H7 (cell line): Measurements from ENCODE around the gene METRN. TPM values are rescaled to one million over a fixed set of nuclear protein-coding genes. Genes with fewer than 3 reads are reported as not detected.

Experiments used
- DNase-seq: peaks from one replicate; pipeline ENCODE4 v3.0.0; 2012
- H3K27me3 ChIP-seq: 2 replicates; pipeline ENCODE4 v1.6.0; 2011; ENCODE audit warnings: mild to moderate bottlenecking, low read length; ENCODE audit not compliant: control insufficient read depth, insufficient read depth
- H3K36me3 ChIP-seq: replicated peaks from 2 replicates; pipeline ENCODE4 v1.5.1; 2011; ENCODE audit warnings: low read length; ENCODE audit not compliant: control insufficient read depth, insufficient read depth
- H3K4me3 ChIP-seq: 2 replicates; pipeline ENCODE4 v1.5.1; 2011; ENCODE audit warnings: low read depth, mild to moderate bottlenecking, control low read depth, low read length, moderate library complexity; ENCODE audit not compliant: insufficient read depth
- total RNA-seq: library from RNA; depleted of rRNA; stranded (reverse); fragments of >200 nt; shearing (Covaris generic); gene quantifications from 2 replicates; pipeline ENCODE4 v1.2.3, GENCODE V29; 2014; rRNA removed

The METRN gene
- total RNA-seq: 49.6 and 64.2 TPM in 2 replicates

DNA sequence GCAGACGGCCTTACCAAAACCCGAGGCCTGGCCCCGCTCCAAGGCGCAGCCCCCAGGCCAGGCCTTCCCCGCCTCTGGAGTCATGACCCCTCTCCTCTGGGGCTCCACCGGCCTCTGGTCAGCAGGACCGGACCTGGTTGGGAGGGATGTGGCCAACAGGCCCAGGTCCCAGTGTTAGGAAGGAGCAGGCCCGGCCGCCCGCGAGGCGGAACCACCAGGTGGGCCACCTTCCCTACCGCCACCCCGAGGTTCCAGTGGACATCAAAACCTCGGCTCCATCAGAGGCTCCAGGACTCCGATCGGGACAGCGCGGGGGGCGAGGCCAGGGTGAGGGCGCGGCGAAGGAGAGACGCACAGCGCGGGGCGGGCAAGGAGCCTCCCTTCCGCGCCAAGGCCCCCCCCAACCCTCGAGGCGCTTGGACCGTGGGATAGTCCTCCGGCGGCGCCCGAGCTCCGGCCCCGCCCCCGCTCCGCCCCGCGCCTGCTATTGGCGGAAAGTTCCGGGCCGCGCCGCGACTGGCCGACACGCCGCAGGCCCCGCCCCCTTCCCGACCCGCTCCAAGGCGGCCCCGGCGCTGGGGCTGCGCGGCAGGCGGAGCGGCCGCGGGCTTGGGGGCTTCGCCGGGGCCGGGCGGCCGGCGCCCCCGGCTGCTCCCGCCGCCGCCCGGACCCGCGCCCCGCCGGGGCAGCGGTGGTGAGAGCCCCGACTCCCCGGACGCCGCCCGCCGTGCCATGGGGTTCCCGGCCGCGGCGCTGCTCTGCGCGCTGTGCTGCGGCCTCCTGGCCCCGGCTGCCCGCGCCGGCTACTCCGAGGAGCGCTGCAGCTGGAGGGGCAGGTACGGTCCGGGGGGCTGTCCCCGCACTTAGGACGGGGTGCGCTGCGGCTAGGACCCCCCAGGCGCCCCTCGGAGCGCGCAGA, at the start of gene METRN:
Gene METRN (plus strand): TSS at position 561 of the 919 bp plus-strand sequence. CDS start 172 bp downstream, at position 733.
- H3K27me3 ChIP-seq: peaks cover 35% of the 10 kb centered on the region

DNA sequence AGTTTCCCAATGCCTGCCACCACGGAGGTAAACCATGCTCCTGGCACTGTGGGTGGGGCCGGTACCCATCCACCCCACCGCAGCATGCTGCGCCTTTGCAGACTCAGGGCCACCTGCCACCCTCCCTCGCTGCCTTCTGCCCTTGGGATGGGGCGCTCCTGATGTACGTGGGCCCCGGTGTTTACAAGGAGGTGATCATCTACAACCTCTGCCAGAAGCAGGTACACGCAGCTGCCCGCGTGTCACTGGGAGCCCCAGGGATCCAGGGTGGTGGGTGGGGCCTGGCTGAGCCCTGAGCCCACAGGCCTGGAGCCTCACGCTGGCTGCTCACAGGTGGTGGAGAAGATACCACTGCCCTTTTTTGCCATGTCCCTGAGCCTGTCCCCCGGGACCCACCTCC, 48.3 kb upstream of the METRN start:
- Histone ChIP-seq H3K27me3 (no peaks in the 10 kb centered on the region), H3K4me3 (no peak overlapping the region), H3K36me3 (peaks cover 13% of the 10 kb centered on the region)
- DNase-seq: no peak

More for the DNA sequence above, at the start of gene METRN:
- Histone ChIP-seq H3K4me3 (peak within 1 kb of the TSS; percentile 59), H3K36me3 (no peaks in the 10 kb centered on the region)
- DNase-seq: peak; percentile 99

DNA sequence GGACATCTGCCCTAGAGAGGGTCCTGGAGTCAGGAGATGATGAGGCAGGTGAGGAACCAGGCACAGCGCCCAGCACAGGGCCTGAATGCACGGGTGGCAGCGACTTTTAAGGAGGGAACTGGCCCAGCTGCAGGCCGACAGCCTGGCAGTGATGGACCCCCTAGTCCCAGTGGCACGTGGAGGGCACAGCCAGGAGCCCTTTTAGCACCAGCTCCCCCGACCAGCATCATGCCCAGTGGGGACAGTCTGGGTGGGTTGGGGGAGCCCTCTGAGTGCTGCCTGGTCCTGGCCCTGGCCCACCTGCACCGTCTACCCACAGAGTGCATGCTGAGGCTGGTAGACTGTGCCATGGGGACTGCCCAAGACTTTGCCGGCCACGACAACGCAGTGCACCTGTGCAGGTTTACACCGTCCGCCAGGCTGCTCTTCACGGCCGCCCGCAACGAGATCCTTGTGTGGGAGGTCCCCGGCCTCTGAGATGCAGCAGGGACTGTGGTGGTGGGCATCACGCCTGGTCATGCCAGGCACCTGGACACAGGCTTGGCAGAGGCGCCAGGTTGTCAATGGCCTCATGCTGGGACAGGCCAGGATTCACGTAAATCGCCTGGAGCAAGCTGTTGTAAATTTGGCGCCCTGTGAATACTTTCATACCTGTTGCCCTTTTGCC, 47.7 kb upstream of the METRN start:
- H3K4me3 ChIP-seq: no peak overlapping the region
- no peaks in the 10 kb centered on the region for H3K27me3 ChIP-seq
- H3K36me3 ChIP-seq: peaks cover 13% of the 10 kb centered on the region
- no peak for DNase-seq

DNA sequence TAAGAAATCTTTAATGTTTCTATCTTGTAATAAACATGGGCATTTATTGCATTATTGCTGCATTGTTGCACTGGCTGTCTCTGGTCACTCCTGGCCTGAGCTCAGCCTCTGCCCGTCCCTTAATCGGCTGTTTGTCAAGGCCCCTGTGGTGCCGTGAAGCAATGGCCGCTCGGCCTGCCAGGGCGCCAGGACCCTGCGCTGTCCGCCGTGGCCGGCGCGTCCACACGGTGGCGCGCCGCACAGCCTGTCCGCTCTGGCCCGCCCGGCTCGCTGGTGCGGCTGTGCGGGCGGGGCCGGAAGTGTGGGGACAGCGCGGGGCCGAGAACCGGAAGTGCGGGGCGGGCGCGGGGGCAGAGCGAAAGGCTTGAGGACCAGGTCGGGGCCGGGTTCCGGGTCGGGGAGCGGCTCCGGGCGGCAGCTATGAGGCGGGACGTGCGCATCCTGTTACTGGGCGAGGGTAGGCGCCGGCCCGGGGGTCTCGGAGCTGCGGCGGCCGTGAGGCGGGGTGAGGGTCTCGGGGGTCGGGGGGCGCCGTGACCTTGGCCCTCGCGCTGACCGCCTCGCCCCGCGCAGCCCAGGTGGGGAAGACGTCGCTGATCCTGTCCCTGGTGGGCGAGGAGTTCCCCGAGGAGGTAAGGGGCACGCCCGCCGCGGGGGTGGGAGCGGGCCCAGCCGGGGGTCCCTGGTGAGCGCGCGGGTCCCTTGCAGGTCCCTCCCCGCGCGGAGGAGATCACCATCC, 47.0 kb upstream of the METRN start, which contains the start of gene RHOT2:
Gene RHOT2 (plus strand): TSS at position 353 of the 739 bp plus-strand sequence. CDS start 68 bp downstream, at position 421.
- Histone ChIP-seq H3K4me3 (peak within 1 kb of the TSS; percentile 96), H3K27me3 (no peaks in the 10 kb centered on the region)

DNA sequence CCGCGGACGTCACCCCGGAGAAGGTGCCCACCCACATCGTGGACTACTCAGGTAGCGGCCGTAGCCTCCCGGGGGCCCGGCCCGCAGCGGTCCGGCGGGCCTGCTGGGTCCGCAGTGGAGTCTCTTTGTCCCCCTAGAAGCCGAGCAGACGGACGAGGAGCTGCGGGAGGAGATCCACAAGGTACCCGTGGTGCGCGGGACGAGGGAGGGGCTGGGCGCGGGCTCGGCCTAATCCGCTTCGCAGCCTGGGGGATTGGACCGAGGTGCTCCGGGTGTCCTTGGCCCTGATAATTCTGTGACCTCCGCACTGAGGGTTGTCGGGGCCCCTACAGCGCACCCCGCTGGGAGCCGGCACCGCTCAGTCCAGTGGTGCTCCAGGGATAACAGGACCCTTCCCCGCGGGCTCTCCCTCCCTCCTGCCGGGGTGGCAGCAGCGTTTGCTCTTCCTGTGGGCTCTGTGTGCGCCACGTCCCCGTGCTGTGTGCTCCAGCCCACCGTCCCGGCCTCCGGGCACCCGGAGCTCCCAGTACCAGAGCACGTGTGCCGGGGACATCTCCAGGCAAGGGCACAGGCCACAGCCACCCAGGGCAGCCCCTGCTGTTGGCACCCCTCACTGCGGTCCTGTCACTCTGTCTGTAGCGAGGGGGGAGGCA, 46.3 kb upstream of the METRN start:
- no peaks in the 10 kb centered on the region for H3K27me3 ChIP-seq
- H3K4me3 ChIP-seq: peak overlapping the region; percentile 96
- peak; percentile 73 for DNase-seq
- peaks cover 17% of the 10 kb centered on the region for H3K36me3 ChIP-seq

More for the DNA sequence above, 47.0 kb upstream of the METRN start, which contains the start of gene RHOT2:
- H3K36me3 ChIP-seq: peaks cover 15% of the 10 kb centered on the region
- peak; percentile 98 for DNase-seq

DNA sequence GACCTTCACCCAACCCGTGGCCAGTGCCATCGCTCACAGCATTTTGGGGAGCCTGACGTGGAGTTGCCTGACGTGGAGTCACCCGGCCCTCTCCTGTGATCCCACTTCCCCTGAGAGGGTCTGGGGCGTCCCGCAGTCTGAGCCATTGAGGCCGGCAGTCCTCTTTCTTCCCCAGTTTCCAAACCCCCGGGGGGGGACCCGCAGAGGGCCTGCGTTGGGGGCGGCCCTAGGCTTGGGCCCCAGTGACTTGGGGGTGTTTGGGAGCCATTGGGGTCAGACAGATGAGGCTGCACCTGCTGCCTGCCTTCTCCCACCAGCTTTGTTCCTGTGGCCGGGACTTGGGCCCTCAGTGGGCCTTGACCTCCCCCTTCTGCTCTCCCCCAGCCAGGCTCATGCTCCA, 45.3 kb upstream of the METRN start:
- H3K36me3 ChIP-seq: peaks cover 17% of the 10 kb centered on the region
- DNase-seq: no peak
- H3K27me3 ChIP-seq: no peaks in the 10 kb centered on the region
- H3K4me3 ChIP-seq: no peak overlapping the region

DNA sequence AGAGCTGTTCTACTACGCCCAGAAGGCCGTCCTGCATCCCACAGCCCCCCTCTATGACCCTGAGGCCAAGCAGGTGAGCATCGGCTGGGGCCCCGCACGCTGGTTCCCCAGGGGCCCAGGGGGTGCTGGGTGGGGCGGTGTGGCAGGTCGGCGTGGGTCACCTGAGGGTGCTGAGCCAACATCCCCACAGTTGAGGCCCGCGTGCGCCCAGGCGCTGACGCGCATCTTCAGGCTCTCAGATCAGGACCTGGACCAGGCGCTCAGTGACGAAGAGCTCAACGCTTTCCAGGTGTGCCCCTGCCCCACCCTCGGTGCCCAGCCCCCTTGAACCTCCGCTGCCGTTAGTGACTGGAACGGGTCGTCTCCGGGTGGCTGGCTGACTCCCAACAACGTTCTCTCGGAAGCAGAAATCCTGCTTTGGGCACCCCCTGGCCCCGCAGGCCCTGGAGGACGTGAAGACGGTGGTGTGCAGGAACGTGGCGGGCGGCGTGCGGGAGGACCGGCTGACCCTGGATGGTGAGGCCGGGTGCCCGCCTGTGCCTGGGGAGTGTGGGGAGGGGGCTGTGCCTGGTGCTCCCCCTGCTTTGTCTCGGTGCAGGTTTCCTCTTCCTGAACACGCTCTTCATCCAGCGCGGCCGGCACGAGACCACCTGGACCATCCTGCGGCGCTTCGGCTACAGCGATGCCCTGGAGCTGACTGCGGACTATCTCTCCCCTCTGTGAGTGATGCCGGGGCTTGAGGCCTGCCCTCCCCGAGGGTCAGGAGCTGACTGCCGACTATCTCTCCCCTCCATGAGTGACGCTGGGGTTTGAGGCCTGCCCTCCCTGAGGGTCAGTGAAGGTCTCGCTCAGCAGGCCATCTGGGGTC, 44.2 kb upstream of the METRN start:
- no peak for DNase-seq
- Histone ChIP-seq H3K36me3 (peaks cover 17% of the 10 kb centered on the region), H3K4me3 (no peak overlapping the region), H3K27me3 (no peaks in the 10 kb centered on the region)

DNA sequence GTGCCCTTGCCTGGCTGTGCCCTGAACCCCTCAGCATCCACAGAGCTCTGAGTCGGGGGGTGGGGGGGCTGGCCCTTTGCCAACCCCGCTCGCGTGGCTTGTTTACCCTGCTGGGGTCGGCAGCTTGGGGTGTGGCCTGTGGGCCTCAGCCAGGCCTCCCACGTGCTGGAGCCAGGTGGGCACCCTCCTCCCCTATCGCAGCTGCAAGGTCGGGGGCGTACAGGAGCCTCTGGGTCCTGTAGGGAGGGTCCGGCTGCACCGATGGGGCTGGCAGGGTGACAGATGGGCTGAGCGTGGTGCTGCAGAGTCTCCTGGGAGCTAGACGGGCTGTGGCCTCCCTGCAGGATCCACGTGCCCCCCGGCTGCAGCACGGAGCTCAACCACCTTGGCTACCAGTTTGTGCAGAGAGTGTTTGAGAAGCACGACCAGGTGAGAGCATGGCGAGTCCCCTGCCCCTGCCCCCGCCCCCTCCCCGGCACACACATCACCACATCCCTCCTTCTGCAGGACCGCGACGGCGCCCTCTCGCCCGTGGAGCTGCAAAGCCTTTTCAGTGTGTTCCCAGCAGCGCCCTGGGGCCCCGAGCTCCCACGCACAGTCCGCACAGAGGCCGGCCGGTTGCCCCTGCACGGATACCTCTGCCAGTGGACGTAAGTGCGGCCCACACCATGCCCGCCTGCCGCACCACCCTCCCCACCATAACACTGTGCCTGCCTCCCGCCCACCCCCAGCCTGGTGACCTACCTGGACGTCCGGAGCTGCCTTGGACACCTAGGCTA, 43.4 kb upstream of the METRN start:
- Histone ChIP-seq H3K36me3 (peaks cover 17% of the 10 kb centered on the region), H3K4me3 (no peak overlapping the region), H3K27me3 (no peaks in the 10 kb centered on the region)
- no peak for DNase-seq

DNA sequence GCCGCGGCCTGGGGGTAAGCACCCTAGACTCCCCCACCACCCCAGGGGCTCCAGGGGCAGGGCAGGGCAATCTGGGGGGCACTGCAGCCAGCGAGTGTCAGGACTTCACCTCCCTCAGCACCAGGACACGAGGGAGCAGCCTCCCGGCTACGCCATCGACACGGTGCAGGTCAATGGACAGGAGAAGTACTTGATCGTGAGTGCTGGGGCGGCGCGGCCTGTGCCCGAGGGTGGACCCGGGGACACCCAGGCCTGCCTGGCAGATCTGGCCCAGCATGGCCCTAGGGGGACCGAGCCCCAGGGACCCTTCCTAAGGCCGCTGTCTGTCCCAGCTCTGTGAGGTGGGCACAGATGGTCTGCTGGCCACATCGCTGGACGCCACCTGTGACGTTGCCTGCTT, 42.5 kb upstream of the METRN start:
- Histone ChIP-seq H3K4me3 (no peak overlapping the region), H3K27me3 (no peaks in the 10 kb centered on the region), H3K36me3 (peaks cover 17% of the 10 kb centered on the region)
- DNase-seq: no peak

DNA sequence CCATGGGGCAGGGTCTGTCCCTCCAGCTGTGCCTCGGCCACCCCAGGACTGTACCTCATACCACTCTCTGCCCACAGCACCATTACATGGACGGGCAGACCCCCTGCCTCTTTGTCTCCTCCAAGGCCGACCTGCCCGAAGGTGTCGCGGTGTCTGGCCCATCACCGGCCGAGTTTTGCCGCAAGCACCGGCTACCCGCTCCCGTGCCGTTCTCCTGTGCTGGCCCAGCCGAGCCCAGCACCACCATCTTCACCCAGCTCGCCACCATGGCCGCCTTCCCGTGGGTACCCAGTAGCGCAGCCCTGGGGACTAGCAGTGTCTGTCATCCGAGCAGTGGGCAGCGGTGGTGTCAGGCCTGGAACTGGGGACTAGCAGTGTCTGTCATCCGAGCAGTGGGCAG, 42.1 kb upstream of the METRN start:
- peaks cover 17% of the 10 kb centered on the region for H3K36me3 ChIP-seq
- no peak overlapping the region for H3K4me3 ChIP-seq
- no peaks in the 10 kb centered on the region for H3K27me3 ChIP-seq
- DNase-seq: no peak

DNA sequence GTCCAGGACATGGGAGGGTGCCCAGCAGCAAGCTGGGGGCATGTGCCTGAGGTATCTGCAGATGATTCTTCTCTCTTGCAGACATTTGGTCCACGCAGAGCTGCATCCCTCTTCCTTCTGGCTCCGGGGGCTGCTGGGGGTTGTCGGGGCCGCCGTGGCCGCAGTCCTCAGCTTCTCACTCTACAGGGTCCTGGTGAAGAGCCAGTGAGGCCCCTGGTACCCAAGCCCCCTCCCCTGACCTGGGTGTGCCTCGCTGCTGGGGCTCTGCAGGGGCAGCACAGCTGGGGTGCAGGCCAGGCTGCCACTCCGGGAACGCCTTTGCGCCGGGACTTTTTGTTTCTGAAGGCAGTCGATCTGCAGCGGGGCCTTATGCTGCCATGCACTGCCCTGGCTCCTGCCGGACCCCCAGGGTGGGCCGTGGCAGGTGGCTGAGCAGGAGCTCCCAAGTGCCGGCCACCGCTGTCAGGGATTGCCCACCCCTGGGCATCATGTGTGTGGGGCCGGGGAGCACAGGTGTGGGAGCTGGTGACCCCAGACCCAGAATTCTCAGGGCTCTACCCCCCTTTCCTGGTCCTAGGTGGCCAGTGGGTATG, 41.4 kb upstream of the METRN start:
- peaks cover 17% of the 10 kb centered on the region for H3K36me3 ChIP-seq
- no peaks in the 10 kb centered on the region for H3K27me3 ChIP-seq
- H3K4me3 ChIP-seq: no peak overlapping the region
- no peak for DNase-seq

DNA sequence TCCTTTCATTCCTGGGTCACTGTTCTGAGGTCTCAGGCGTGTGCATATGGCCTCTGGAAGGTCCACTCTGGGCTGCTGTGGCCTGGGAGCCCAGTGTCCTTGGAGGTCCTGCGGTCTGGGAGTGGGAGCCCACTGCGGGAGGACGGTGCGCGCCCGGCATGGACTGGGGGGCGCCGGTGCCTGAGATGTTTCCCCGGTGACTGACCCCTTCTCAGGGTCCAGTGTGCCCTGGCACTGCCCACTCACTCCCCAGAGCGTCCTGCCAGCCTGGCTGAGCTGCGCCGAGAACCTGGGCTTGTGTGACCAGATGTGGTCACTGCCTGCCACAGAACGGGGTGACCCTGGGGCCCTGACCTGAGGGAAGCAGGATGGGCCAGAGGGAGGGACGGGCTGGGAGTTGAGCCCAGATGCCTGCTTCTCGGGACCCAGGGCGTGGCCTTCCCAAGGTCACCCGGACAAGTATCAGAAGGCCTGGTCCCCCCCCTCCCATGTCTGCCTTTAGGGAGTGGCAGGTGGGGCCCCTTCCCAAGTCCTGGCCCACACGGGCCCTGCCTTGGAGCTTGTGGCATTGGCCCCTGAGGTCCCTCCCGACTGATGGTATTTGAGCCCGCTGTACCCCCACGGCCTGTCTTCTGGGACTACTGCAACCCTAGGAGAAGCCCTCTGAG, 40.6 kb upstream of the METRN start:
- H3K36me3 ChIP-seq: peaks cover 14% of the 10 kb centered on the region
- no peak overlapping the region for H3K4me3 ChIP-seq
- DNase-seq: peak; percentile 69
- no peaks in the 10 kb centered on the region for H3K27me3 ChIP-seq
